ENCODE data around the gene TBL1X.

Gene TBL1X

DNA sequence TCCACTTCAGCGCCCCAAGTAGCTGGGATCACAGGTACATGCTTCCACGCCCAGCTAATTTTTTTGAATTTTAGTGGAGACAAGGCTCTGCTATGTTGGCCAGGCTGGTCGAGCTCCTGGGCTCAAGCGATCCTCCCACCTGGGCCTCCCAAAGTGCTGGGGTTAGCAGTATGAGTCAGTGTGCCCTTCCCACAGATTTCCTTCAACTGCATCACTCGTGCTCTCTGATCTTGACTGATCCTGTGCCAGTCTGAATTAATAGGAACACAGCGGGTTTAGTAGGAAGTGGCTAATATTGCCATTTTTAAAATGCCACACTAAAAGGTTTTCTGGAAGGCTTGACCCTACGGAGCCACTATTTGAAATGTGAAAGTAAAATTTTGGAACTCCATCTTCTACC lies 317.1 kb downstream of the TBL1X start:
- DNase-seq = no peak

DNA sequence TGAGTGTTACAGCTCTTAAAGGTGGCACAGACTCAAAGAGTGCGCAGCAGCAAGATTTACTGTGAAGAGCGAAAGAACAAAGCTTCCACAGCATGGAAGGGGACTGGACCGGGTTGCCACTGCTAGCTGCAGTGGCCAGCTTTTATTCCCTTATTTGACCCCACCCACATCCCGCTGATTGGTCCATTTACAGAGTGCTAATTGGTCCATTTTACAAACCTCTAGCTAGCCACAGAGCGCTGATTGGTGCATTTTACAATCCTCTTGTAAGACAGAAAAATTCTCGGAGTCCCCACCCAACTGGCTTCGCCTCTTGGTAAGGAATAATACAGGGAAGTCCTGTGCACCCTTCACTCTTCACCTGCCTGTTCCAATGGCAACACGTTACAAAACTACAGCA lies 319.5 kb downstream of the TBL1X start:
- no peak for DNase-seq

DNA sequence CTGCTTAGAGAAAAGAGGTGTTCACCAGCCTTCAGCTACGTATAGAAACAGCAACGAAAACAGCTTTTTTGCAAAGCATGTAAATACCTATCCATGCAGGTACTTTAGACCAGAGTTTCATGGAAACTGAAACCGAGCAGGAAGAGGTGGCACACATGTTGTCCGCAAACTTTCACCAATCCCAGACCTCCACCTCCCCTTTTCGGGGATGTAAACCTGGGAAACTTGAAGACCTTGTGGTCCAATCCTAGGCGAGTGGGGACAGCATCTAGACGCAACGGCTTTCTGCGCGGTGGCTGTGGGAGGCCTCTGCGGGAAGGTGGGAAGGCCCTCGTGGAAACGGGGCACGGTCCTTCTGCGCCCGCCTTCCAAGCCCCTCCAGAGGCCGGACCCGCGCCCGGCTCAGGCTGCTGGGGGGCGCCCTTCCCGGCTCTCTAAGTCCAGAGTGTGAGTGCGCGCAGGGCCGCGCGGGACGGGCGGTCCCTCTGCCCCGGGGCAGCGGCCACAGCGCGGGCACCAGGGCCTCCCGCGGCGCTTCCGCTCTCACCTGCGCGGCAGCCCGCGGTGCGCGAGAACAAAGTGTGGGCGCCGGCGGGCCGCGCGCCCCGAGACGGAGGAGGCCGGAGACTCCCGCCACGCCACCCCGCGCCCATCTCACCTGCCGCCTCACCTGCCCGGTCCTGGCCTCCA lies 320.5 kb downstream of the TBL1X start:
- DNase-seq = no peak

DNA sequence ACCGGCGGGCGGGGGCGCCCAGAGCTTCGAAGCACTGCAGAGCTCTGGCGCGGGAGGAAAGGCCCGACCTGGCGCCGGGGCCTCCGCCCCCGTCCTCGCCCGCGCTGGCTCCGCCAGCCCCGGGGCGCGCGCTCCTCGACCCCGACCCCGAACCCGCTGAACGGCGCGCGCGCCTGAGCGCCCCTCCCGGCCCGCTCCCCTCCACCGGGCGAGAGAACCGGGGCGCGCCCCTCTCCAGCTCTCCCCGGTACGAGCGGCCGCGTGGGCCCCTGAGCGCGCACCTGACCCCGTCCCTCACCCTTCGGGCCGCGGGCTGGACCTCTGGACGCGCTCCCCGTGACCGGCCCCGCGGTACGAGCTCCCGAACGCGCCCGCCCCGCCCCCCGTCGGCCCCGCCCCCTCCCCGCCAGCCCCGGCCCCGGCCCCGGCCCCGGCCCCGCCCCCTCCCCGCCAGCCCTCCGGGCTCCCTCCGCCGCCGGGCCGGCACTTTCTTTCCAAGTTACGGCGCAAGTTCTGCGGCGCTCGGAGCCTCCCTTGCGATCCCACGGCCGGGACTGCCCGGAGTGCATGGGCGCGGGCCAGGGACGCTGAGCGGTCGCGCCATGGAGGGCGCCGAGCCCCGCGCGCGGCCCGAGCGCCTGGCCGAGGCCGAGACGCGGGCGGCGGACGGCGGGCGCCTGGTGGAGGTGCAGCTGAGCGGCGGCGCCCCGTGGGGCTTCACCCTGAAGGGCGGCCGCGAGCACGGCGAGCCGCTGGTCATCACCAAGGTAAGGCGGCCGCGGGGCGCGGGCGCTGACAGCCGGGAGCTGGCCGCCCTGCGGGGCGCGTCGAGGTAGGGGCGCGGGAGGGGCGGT lies 321.3 kb downstream of the TBL1X start, which contains the start of gene SHROOM2:
Gene SHROOM2 (plus strand): TSS at position 486 of the 854 bp plus-strand sequence. CDS start 117 bp downstream, at position 603.
- DNase-seq = no peak

DNA sequence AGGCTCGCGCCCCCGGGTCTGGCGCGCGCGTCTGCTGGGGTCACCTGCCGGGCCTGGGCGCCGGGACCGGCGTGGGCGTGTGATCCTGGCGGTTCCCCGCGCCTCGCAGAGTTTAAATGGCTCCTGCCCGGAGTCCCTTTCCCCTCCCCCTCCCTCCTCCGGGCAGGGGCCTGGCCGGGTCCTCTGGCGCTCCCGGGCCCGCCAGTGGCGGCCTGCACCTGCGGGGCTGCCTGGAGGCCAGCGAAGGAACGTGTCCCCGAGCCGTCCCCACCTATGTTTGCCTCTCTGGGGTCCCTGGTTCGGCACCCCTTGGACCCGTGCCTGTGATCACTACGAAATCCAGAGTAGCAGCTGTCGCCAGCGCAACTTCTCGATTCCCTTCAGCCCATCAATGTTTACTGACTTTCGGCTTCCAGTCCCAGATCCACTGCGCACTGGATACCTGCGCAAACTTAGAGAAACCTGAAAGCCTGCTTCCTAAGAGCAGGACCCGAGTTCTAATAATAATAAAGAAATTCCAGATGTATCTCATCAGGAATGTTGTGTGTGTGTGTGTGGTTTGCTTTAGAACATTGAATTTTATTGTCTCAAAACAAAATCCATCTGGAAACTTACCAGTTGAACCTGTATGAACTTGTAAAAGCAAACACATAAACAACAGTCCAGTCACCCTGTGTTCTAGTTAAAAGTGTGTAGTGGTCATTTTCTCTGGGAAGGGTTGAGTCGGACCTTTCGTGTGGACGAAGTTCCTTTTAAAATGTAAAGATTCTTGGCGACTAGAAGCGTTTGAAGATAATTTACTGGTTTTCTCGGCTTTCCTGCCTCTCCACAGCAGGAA lies 322.2 kb downstream of the TBL1X start:
- no peak for DNase-seq

DNA sequence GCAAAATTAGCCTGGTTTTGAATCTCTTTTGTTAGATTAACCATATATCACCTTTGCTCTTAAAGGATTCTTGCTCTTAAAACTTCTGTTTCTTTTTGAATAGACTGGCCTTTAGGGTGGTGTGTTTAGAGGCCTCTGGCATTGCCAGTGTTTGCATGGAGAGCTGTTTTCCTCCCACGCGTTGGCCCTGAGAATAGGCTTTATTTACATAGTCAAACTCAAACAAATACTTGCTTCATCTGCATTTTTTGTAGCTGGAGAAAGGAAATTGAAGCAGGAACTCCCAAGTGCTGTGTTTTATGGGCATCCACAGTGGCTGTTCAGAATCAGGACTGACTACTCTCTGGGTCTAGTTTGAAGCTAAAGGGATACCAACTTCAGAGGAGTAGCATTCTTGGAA lies 324.1 kb downstream of the TBL1X start:
- DNase-seq = no peak

DNA sequence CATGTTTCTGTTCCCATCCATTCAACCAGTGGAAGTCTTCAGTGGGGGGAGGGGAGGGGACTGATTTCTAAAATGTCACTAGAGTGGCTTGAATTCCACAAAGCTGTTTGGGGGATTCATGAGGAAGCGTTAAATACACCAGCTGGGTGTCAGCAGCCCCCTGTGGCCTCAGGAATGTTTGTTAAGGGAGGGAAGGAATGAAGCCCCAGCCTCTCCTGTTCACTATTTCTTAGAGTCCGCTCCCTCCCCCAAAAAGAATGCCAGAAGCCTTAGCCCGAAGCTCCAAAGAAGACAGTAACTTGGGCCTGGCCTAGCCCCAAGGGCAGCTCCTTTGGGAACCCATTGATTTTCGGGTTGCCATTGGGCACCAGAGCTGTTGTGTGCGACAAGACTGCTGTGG lies 324.7 kb downstream of the TBL1X start:
- no peak for DNase-seq

All from CD4-positive, alpha-beta T cell treated with Interleukin-10 for 1 hour (primary cell).